ENCODE results near the gene FIGN.

GRCh38 chr2:163715199-163715598 is 20.6 kb downstream of the FIGN start:
- no peak for TF ChIP-seq EZH2 (IDR thresholded peaks at IDR 0.05)
- no peak for TF ChIP-seq POLR2AphosphoS5 (IDR thresholded peaks at IDR 0.05; ENCODE audit: borderline replicate concordance, low read depth, low read length)

All from SK-N-MC (cell line).